Naive thymus-derived CD4-positive, alpha-beta T cell (primary cell): Measurements from ENCODE around the gene NXN. TPM values are rescaled to one million over a fixed set of nuclear protein-coding genes. Genes with fewer than 3 reads are reported as not detected.

Experiments
- ATAC-seq: fragments of 150-1000 bp; cut with Tn5 transposase; 2 replicates; pipeline ENCODE4 v1.10.0; 2021; ENCODE audit warnings: mild to moderate bottlenecking, moderate library complexity
- CTCF ChIA-PET: fragments of 350-600 bp; sonication (Branson Sonifier 250); formaldehyde crosslinking; loops from one replicate; lab custom pipeline; 2021; ENCODE audit warnings: antibody characterized with exemption; lab: Charles Lee
- POLR2A ChIA-PET: fragments of 350-600 bp; sonication (Branson Sonifier 250); formaldehyde crosslinking; loops from one replicate; lab custom pipeline; 2021; ENCODE audit warnings: antibody characterized with exemption, inconsistent platforms; lab: Charles Lee
- DNase-seq, 9 donors: peaks; one replicate each; pipeline versions ENCODE4 v3.0.0 to v3.0.0-alpha.2; 2020 to 2022; ENCODE audit warnings: mixed read lengths in 1 of 9
- H3K27ac ChIP-seq: one replicate; pipeline ENCODE4 v1.7.0; 2013; ENCODE audit warnings: mild to moderate bottlenecking, low read depth, low read length, moderate library complexity
- H3K27me3 ChIP-seq, 2 donors: one replicate each; pipeline ENCODE4 v1.7.0; 2013; ENCODE audit warnings: low read length in 2 of 2, mild to moderate bottlenecking in 2 of 2, moderate library complexity in 2 of 2; ENCODE audit not compliant: control insufficient read depth in 2 of 2, insufficient read depth in 2 of 2
- H3K36me3 ChIP-seq, 3 experiments: 1 replicate in 2 of 3; 2 replicates in 1 of 3; pipeline ENCODE4 v1.7.0; 2013; ENCODE audit warnings: low read length in 3 of 3, mild to moderate bottlenecking in 3 of 3, moderate library complexity in 1 of 3; ENCODE audit not compliant: insufficient read depth in 3 of 3, control insufficient read depth in 2 of 3
- H3K4me1 ChIP-seq, 2 donors: one replicate each; pipeline ENCODE4 v1.7.0; 2013; ENCODE audit warnings: low read length in 2 of 2, mild to moderate bottlenecking in 2 of 2, moderate library complexity in 1 of 2; ENCODE audit not compliant: control insufficient read depth in 2 of 2, insufficient read depth in 2 of 2
- H3K4me3 ChIP-seq: 2 replicates; pipeline ENCODE4 v1.7.0; 2013; ENCODE audit warnings: mild to moderate bottlenecking, low read length
- H3K9me3 ChIP-seq, 3 experiments: 1 replicate in 2 of 3; 2 replicates in 1 of 3; pipeline ENCODE4 v1.7.0; 2013; ENCODE audit warnings: low read length in 3 of 3; ENCODE audit not compliant: control insufficient read depth in 2 of 3
- H3K27ac Mint-ChIP-seq, 9 donors: one replicate each; pipeline ENCODE4 v1.8.0; 2020 to 2022; ENCODE audit warnings: mixed read lengths in 9 of 9, mild to moderate bottlenecking in 8 of 9, moderate library complexity in 5 of 9, inconsistent platforms in 2 of 9
- H3K27me3 Mint-ChIP-seq, 5 donors: one replicate each; pipeline ENCODE4 v1.8.0; 2021 to 2022; ENCODE audit warnings: mixed read lengths in 5 of 5, mild to moderate bottlenecking in 1 of 5
- H3K36me3 Mint-ChIP-seq, 5 donors: one replicate each; pipeline ENCODE4 v1.8.0; 2020 to 2022; ENCODE audit warnings: mixed read lengths in 5 of 5, mild to moderate bottlenecking in 3 of 5, inconsistent platforms in 1 of 5
- H3K4me1 Mint-ChIP-seq, 7 donors: one replicate each; pipeline ENCODE4 v1.8.0; 2020 to 2022; ENCODE audit warnings: mixed read lengths in 7 of 7, mild to moderate bottlenecking in 3 of 7, inconsistent platforms in 1 of 7
- H3K4me3 Mint-ChIP-seq, 10 donors: one replicate each; pipeline ENCODE4 v1.8.0; 2020 to 2022; ENCODE audit warnings: mild to moderate bottlenecking in 10 of 10, mixed read lengths in 10 of 10, moderate library complexity in 6 of 10, inconsistent platforms in 2 of 10
- H3K9me3 Mint-ChIP-seq, 11 donors: one replicate each; pipeline ENCODE4 v1.8.0; 2020 to 2022; ENCODE audit warnings: mixed read lengths in 11 of 11, mild to moderate bottlenecking in 4 of 11, inconsistent platforms in 1 of 11, moderate library complexity in 1 of 11
- intact Hi-C, 2 donors: fragments of 100-400 bp; cut with micrococcal nuclease; formaldehyde crosslinking; loops; one replicate each; pipeline ENCODE4 v1.15.1; 2023
- polyA plus RNA-seq, 2 donors: library from polyadenylated mRNA; unstranded; fragments of 300-500 nt; fragmentation: Illumina TruSeq; gene quantifications; one replicate each; pipeline ENCODE4 v1.2.3, GENCODE V29; 2021
- total RNA-seq, 6 experiments: library from RNA in 5 of 6; stranded (reverse) in 5 of 6; gene quantifications; 1 replicate in 5 of 6; 2 replicates in 1 of 6; pipeline ENCODE4 v1.2.3 and lab custom pipeline; 2021 to 2026

Gene NXN
- total and polyA plus RNA-seq, 7 experiments from 2014 or later = 0.10 to 0.84 (median 0.30) TPM; not detected in 2

- Mint-ChIP-seq H3K4me1 (peaks cover 0 to 2% (median 0%) of the 10 kb centered on the region in 7 donors), H3K36me3 (no peaks in the 10 kb centered on the region), H3K4me3 (no peak overlapping the region), H3K27ac (no peak overlapping the region), H3K27me3 (peaks cover 46 to 82% (median 60%) of the 10 kb centered on the region in 5 donors), H3K9me3 (peaks cover 0 to 2% (median 0%) of the 10 kb centered on the region in 11 donors)
- POLR2A ChIA-PET = no interaction called here
- H3K36me3 ChIP-seq = no peaks in the 10 kb centered on the region
- H3K4me3 ChIP-seq = no peak overlapping the region
- H3K9me3 ChIP-seq = no peaks in the 10 kb centered on the region
- CTCF ChIA-PET = interaction anchor here (0.6 kb wide), 1 partner anchor 91 kb away, joined by 3 read pairs; no protein-coding TSS in a partner anchor
- intact Hi-C loops = no loop called here
- H3K27ac ChIP-seq = no peak overlapping the region
- no peak for ATAC-seq
- H3K4me1 ChIP-seq = no peaks in the 10 kb centered on the region
- H3K27me3 ChIP-seq = no peaks in the 10 kb centered on the region
- DNase-seq = no peak
Measured at GRCh38 chr17:901191-901950, 78.2 kb downstream of the NXN start.

- DNase-seq = no peak
- H3K27ac Mint-ChIP-seq = no peak overlapping the region
- peaks cover 0 to 2% (median 0%) of the 10 kb centered on the region in 11 donors for H3K9me3 Mint-ChIP-seq
- H3K4me3 ChIP-seq = no peak overlapping the region
- no peaks in the 10 kb centered on the region for H3K9me3 ChIP-seq
- no peaks in the 10 kb centered on the region for H3K36me3 ChIP-seq
- no peak overlapping the region for H3K4me3 Mint-ChIP-seq
- H3K27ac ChIP-seq = no peak overlapping the region
- H3K36me3 Mint-ChIP-seq = no peaks in the 10 kb centered on the region
- H3K4me1 Mint-ChIP-seq = peaks cover 0 to 2% (median 0%) of the 10 kb centered on the region in 7 donors
- no peaks in the 10 kb centered on the region for H3K4me1 ChIP-seq
- ATAC-seq = no peak
- H3K27me3 ChIP-seq = no peaks in the 10 kb centered on the region
- CTCF ChIA-PET = interaction anchor here (0.6 kb wide), 1 partner anchor 92 kb away, joined by 3 read pairs; no protein-coding TSS in a partner anchor
- intact Hi-C loops = no loop called here
- peaks cover 42 to 82% (median 61%) of the 10 kb centered on the region in 5 donors for H3K27me3 Mint-ChIP-seq
- POLR2A ChIA-PET = interaction anchor here (0.5 kb wide), 1 partner anchor 44 kb away, joined by 4 read pairs; no protein-coding TSS in a partner anchor
Measured at GRCh38 chr17:900336-900934, 79.1 kb downstream of the NXN start.

- ChIA-PET CTCF (no interaction called here), POLR2A (no interaction called here)
- H3K9me3 ChIP-seq = no peaks in the 10 kb centered on the region
- Mint-ChIP-seq H3K36me3 (no peaks in the 10 kb centered on the region), H3K4me1 (peaks cover 0 to 2% (median 0%) of the 10 kb centered on the region in 7 donors), H3K4me3 (no peak overlapping the region), H3K27ac (no peak overlapping the region), H3K27me3 (peaks cover 30 to 65% (median 49%) of the 10 kb centered on the region in 5 donors), H3K9me3 (peaks cover 0 to 2% (median 0%) of the 10 kb centered on the region in 11 donors)
- H3K4me3 ChIP-seq = no peak overlapping the region
- no peaks in the 10 kb centered on the region for H3K27me3 ChIP-seq
- no peaks in the 10 kb centered on the region for H3K36me3 ChIP-seq
- ATAC-seq (no peak), DNase-seq (no peak)
- intact Hi-C loops = no loop called here
- no peak overlapping the region for H3K27ac ChIP-seq
- H3K4me1 ChIP-seq = no peaks in the 10 kb centered on the region
Measured at GRCh38 chr17:897970-898619, 81.5 kb downstream of the NXN start.

- no peaks in the 10 kb centered on the region for H3K36me3 Mint-ChIP-seq
- Histone ChIP-seq H3K27ac (no peak overlapping the region), H3K36me3 (no peaks in the 10 kb centered on the region), H3K4me1 (no peaks in the 10 kb centered on the region), H3K9me3 (no peaks in the 10 kb centered on the region), H3K27me3 (no peaks in the 10 kb centered on the region), H3K4me3 (no peak overlapping the region)
- CTCF ChIA-PET = no interaction called here
- no peak overlapping the region for H3K4me3 Mint-ChIP-seq
- peaks cover 21 to 55% (median 42%) of the 10 kb centered on the region in 5 donors for H3K27me3 Mint-ChIP-seq
- H3K4me1 Mint-ChIP-seq = peaks cover 0 to 2% (median 0%) of the 10 kb centered on the region in 7 donors
- peaks cover 0 to 2% (median 0%) of the 10 kb centered on the region in 11 donors for H3K9me3 Mint-ChIP-seq
- POLR2A ChIA-PET = interaction anchor here (0.6 kb wide), 1 partner anchor 49 kb away, joined by 3 read pairs; no protein-coding TSS in a partner anchor
- DNase-seq (no peak), ATAC-seq (peak; percentile 50)
- no peak overlapping the region for H3K27ac Mint-ChIP-seq
- intact Hi-C loops = no loop called here
Measured at GRCh38 chr17:896953-897661, 82.5 kb downstream of the NXN start.

GRCh38 chr17:896454-896853 is 83.1 kb downstream of the NXN start:
- H3K27me3 ChIP-seq = no peaks in the 10 kb centered on the region
- ATAC-seq (no peak), DNase-seq (no peak)
- H3K4me3 ChIP-seq = no peak overlapping the region
- Mint-ChIP-seq H3K27me3 (peaks cover 21 to 49% (median 37%) of the 10 kb centered on the region in 5 donors), H3K4me3 (no peak overlapping the region), H3K27ac (no peak overlapping the region), H3K9me3 (peaks cover 0 to 2% (median 0%) of the 10 kb centered on the region in 11 donors), H3K4me1 (peaks cover 0 to 2% (median 0%) of the 10 kb centered on the region in 7 donors), H3K36me3 (no peaks in the 10 kb centered on the region)
- H3K4me1 ChIP-seq = no peaks in the 10 kb centered on the region
- H3K9me3 ChIP-seq = no peaks in the 10 kb centered on the region
- CTCF ChIA-PET = no interaction called here
- no peak overlapping the region for H3K27ac ChIP-seq
- intact Hi-C loops = no loop called here
- no peaks in the 10 kb centered on the region for H3K36me3 ChIP-seq
- POLR2A ChIA-PET = interaction anchor here (0.6 kb wide), 1 partner anchor 50 kb away, joined by 3 read pairs; no protein-coding TSS in a partner anchor

- H3K9me3 ChIP-seq = no peaks in the 10 kb centered on the region
- POLR2A ChIA-PET = interaction anchor here (0.5 kb wide), 1 partner anchor 91 kb away, joined by 3 read pairs; no protein-coding TSS in a partner anchor
- Mint-ChIP-seq H3K4me3 (no peak overlapping the region), H3K4me1 (peaks cover 0 to 14% (median 0%) of the 10 kb centered on the region in 7 donors), H3K27ac (no peak overlapping the region), H3K36me3 (no peaks in the 10 kb centered on the region), H3K27me3 (peaks cover 27 to 48% (median 36%) of the 10 kb centered on the region in 5 donors), H3K9me3 (no peaks in the 10 kb centered on the region)
- intact Hi-C loops = no loop called here
- no peak for DNase-seq
- H3K36me3 ChIP-seq = no peaks in the 10 kb centered on the region
- no peak overlapping the region for H3K4me3 ChIP-seq
- no peaks in the 10 kb centered on the region for H3K27me3 ChIP-seq
- peaks cover 0 to 12% of the 10 kb centered on the region in 2 donors for H3K4me1 ChIP-seq
- no peak overlapping the region for H3K27ac ChIP-seq
- no peak for ATAC-seq
- CTCF ChIA-PET = no interaction called here
Measured at GRCh38 chr17:892958-893357, 86.6 kb downstream of the NXN start.
